GM13977 (cell line): ENCODE measurements around the gene TBC1D16.

Experiments
- DNase-seq: peaks from one replicate; pipeline ENCODE4 v3.0.0; 2012; ENCODE audit warnings: low spot score
- in situ Hi-C: fragments of 300-500 bp; cut with MboI; formaldehyde crosslinking; loops from one replicate; pipeline ENCODE4 v1.12.0; 2022; ENCODE audit warnings: low sequenced_read_pairs, low pct_unique_long_range_greater_than_20kb, mixed read lengths, inconsistent platforms; ENCODE audit not compliant: unreplicated experiment
- TF ChIP-seq, protein P1 (sequence below): IDR thresholded peaks from 2 replicates; pipeline ENCODE4 v1.5.1; 2012; ENCODE audit warnings: mild to moderate bottlenecking, control low read depth; ENCODE audit not compliant: insufficient read depth; ENCODE audit errors: extremely low read depth, missing control alignments

TBC1D16 gene

DNA sequence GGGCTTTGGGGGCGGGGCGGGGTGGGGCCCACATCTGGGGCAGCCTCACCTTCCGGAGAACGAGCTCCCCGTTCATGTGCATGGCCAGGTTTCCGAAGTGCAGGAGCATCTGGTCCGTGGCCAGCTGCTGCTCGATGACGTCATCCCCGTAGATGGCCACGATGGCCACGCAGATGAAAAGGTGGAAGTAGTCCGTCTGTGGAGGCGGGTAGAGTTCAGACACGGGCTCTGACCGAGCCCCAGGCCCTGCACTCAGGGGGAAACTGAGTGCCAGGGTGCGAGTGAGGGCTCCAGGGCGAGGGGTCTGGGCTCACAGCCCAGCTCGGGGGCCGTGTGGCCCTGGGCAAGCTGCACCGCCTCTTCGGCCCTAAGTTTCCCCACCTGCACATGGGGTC lies 93.7 kb downstream of the TBC1D16 start:
- TF ChIP-seq, protein P1, sequence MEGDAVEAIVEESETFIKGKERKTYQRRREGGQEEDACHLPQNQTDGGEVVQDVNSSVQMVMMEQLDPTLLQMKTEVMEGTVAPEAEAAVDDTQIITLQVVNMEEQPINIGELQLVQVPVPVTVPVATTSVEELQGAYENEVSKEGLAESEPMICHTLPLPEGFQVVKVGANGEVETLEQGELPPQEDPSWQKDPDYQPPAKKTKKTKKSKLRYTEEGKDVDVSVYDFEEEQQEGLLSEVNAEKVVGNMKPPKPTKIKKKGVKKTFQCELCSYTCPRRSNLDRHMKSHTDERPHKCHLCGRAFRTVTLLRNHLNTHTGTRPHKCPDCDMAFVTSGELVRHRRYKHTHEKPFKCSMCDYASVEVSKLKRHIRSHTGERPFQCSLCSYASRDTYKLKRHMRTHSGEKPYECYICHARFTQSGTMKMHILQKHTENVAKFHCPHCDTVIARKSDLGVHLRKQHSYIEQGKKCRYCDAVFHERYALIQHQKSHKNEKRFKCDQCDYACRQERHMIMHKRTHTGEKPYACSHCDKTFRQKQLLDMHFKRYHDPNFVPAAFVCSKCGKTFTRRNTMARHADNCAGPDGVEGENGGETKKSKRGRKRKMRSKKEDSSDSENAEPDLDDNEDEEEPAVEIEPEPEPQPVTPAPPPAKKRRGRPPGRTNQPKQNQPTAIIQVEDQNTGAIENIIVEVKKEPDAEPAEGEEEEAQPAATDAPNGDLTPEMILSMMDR: no peak
- no peak for DNase-seq
- in situ Hi-C loops: loop anchor here (10.0 kb wide), 1 partner anchor 47 kb away; no protein-coding TSS in a partner anchor

DNA sequence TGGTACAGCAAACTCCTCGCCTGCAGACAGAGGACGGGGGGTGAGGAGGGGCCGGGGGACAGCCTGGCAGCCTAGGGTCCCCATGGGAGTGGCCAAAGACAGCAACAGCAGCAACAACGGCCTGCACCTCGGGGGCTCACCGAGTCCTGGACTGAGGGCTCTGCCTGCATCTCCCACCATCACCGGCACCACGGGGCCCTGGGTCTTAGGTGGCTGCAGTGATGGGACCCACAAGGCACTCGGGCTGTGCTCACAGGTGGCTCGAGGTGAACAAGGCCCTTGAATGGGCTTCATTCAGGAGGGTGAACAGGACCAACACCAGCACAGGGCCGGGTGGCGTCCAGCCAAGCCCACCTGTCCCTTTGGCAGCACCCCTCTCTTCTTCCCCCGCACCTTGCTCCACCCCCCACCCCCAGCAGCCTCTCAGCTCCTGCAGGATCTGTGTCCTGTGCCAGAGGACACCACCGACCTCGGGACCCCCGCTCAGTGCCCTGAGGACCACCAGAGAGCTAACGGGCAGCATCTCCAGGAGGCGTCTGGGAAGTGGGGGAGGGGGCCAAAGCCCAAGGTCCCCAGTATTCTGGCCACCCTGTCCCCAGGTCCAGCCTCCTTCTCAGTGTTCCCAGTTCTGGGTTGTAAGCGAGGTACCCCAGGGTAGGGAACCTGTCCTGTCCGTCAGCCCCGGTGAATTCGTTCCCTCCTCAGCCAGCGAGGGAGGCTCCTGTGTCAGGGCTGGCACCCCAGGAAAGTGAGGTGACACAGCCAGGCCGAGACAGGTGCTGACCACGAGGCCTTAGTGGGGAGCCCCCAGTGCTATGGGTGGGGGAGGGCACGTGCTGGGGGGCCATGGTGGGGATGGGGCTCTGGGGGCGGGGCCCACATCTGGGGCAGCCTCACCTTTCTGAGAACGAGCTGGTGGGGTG lies 94.3 kb downstream of the TBC1D16 start:
- TF ChIP-seq, protein P1: no peak
- in situ Hi-C loops: loop anchor here (10.0 kb wide), 1 partner anchor 47 kb away; no protein-coding TSS in a partner anchor
- DNase-seq: no peak

DNA sequence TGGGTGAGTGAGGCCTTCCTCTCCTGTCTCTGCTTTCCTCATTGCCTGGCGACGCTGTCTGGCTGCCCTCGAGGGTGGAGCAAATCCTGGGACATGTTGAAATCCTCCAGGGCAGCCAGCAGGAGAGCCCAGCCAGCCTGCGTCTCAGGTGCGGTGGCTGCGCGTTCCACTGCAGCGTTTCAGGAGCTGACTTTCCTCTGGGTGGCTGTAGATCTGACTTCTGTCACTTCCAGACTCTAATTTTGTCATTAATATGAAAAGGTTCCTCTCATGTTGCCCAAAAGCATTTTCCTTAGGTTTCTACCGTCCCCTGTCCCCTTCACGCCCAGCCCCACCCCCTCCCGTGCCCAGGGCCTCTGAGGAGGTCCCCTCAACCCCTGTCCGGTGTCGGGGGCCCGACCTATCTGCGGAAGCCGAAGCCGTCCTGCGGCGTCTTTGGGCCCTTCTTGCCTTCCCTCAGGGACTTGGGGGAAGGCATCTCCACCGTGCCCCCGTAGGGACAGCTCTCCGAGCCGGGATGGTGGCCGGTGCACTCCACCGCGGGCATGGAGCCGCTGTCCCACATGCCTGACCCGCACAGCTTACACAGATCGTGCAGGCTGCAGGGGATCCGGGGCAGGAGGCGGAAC lies 95.1 kb downstream of the TBC1D16 start:
- in situ Hi-C loops: loop anchor here (10.0 kb wide), 1 partner anchor 46 kb away; no protein-coding TSS in a partner anchor
- TF ChIP-seq, protein P1: no peak
- DNase-seq: no peak

DNA sequence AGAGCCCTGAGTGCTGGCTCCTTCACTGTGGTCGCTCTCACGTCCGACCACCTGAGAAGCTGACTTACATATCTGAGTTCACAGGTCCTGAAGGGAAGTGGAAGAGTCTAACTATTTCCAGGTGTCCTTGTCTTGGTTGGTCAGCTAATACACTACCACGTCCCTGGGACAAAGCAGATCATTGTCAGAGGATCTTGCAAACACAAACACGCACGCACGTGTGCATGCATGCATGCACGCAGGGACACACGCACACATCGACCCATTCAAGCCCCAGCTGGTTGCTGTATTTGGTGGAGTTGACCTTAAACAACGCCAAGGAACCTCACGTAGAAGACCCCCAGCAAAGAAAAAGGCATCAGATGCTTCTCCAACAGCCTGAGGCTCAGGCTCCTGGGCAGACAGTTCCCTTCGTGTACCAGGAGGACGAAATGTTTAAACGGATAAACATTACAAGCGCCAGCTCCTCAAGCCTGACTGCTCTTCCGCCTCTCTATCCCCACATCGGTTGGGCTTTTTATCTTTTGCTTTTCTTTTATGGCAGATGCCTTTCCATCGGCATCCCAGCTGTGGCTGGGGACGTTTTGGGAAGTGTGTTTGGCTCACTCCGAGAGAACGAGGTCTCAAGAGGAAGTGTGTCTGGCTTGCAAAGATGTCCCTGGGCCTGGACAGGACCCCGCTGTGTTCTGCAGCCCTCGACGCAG lies 95.8 kb downstream of the TBC1D16 start:
- DNase-seq: no peak
- TF ChIP-seq, protein P1: no peak
- in situ Hi-C loops: loop anchor here (10.0 kb wide), 1 partner anchor 45 kb away; no protein-coding TSS in a partner anchor

DNA sequence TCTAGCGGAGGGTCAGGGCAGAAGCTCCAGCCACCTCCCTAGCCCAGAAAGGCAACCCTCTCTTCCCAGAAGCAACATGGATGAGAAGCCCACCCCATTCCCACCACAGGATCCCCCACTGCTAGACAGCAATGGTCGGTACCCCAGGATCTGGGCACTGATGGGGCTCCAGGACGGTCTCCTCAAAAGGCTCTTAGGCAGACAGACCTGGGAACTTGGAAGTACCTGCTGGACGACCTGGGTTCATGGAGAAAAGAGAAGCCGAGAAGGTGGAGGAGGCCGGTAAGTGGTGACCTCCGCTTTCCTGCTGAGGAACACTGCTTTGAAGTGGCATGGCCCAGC lies 96.6 kb downstream of the TBC1D16 start:
- TF ChIP-seq, protein P1: no peak
- DNase-seq: no peak
- in situ Hi-C loops: no loop called here

DNA sequence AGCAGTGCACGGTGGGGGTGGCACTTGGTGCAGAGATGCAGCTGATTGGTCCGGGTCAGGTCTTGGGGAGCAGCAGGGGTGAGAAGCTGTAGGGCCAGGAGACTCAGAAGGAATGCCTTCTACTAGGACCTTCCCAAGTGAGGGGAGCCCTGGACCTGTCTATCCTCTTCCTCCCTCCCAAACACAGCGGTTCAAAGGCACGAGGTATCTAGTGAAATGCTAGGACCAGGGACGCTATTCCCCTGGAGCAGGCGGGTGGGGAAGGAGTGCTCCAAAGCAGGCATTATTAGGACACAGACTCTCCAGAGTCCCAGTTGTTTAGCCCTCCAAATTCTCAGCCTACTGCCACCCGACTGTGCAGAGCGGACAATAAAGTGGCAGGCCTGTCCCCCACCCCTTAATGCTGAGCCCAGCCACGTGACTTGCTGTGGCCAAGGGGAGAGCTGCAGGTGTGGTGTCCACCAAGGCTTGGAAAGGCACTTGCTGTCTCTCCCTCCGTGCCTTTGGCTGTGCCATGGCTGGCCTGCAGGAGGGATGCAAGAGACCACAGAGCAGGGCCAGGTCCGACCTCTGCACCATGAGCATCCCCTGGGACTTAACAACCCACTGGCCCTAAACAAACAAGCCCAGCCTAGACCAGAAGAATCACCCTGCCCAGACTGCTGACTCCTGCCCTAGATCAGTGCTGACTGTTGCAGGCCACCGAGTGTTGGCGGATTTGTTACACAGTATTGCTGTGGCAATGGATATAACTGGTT lies 97.2 kb downstream of the TBC1D16 start:
- in situ Hi-C loops: no loop called here
- no peak for DNase-seq
- TF ChIP-seq, protein P1: no peak
